Body of pancreas (tissue), 4 donors: Measurements from ENCODE around the gene SH3BP1.

Experiments used
- POLR2A ChIP-seq, 3 donors: fragments of 450-650 bp; IDR thresholded peaks; one replicate each; pipeline ENCODE4 v1.6.1; 2016; ENCODE audit warnings: antibody characterized with exemption in 3 of 3, mild to moderate bottlenecking in 2 of 3
- TF ChIP-seq, protein P1 (sequence below), 7 experiments: fragments of 450-650 bp in 4 of 7; fragments of 200-600 bp in 3 of 7; sonication (generic) in 3 of 7; IDR thresholded peaks; one replicate each; pipeline ENCODE4 v1.5.1; 2016 to 2019; ENCODE audit warnings: antibody characterized with exemption in 7 of 7

DNA sequence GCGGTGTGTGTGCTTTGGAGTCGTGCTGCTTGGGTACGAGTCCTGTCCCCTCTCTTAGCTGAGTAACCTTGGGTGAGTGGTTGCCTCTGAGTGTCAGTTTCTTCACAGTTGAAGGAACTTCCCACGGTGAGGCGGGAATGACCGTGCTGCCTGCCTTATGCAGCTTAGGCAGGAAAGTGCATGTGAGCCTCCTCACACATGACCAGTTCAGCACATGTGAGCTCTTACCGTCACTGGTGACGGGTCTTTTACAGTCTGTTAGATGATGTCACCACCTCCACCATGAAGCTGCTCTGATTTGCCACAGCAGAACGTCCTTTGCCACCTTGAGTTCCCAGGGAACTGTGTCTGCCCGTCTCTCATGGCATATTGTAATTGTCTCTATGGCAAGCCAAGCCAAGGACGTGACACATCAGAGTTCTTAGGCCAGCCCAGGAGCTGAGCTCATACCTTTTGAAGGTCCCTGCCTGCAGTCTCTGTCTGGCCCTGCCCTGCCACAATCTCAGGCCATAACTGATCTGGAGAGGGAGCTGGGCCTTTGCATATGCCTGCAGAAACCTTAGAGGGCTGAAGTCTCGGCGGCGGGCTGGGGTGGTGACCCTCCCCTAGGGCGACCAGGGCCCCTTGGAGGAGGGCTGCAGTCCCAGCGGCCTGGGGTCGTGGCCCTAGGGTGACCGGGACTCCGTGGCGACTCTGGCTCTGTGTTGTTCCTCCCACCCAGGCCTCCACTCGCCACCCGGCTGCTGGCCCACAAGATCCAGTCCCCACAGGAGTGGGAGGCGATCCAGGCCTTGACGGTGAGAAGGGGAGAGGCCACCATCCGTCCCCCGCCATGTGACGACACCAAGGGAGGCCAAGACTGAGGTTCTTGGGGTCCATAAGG is 23.0 kb upstream of the SH3BP1 start:
- TF ChIP-seq, protein P1, sequence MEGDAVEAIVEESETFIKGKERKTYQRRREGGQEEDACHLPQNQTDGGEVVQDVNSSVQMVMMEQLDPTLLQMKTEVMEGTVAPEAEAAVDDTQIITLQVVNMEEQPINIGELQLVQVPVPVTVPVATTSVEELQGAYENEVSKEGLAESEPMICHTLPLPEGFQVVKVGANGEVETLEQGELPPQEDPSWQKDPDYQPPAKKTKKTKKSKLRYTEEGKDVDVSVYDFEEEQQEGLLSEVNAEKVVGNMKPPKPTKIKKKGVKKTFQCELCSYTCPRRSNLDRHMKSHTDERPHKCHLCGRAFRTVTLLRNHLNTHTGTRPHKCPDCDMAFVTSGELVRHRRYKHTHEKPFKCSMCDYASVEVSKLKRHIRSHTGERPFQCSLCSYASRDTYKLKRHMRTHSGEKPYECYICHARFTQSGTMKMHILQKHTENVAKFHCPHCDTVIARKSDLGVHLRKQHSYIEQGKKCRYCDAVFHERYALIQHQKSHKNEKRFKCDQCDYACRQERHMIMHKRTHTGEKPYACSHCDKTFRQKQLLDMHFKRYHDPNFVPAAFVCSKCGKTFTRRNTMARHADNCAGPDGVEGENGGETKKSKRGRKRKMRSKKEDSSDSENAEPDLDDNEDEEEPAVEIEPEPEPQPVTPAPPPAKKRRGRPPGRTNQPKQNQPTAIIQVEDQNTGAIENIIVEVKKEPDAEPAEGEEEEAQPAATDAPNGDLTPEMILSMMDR (IDR thresholded peaks at IDR 0.05): no peak
- TF ChIP-seq POLR2A (IDR thresholded peaks at IDR 0.05): no peak
